Measurements from ENCODE around the gene ZNF587B. TPM values are rescaled to one million over a fixed set of nuclear protein-coding genes. Genes with fewer than 3 reads are reported as not detected.
A peak's percentile ranks its signal among the peaks of the same experiment; 100 is the strongest.
"Not testable (repeated sequence)": the region's sequence is repeated elsewhere in the genome, so short reads cannot be mapped to it uniquely, and the experiment has no call there.

Gene ZNF587B
- total RNA-seq, 1 experiment from 2014 or later = 8.3 TPM

DNA sequence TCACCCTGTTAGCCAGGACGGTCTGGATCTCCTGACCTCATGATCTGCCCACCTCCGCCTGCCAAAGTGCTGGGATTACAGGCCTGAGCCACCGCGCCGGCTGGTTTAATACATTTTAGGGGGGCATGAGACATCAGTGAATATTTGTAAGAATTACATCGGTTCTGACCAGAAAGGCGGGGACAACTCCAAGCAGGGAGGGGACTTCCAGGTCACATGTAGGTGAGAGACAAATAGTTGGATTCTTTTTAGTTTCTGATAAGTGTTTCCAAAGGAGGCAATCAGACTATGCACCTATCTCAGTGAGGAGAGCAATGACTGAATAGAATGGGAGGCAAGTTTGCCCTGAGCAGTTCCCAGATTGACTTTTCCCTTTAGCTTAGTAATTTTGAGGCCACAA lies 11.7 kb upstream of the ZNF587B start:
- DNase-seq (ENCODE audit: low read depth) = no peak

DNA sequence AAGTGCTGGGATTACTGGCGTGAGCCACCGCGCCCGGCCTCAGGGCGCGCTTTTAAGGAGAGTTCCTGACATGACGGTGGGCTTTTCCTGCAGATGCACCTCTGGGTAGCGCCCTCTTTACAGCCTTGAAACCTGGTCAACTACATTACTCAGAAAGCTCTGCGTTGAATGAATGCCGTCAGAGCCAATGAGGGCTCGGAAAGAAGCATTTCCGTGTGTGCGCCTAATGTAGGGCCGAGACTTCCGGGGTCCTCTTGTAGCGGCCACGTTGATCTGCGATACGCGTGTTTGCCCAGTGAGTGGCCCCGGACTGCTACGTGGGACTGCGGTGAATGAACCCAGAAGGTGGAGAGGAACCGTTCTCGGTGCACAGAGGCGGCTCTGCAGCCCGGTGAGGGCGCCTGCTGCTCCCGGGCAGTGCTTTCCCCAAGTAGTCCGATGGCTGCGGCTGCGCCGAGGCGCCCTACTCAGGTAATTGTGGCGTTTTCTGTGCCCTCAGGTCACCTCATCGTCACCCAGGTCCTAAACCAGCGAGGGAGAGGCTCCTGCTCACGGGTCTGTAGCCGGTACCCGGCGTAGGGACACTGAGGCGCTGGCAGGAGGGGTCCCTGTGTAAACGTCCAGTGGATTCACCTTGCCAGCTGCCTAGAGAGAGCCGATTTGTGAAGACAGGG lies 10.5 kb upstream of the ZNF587B start:
- peak; percentile 96 for DNase-seq (ENCODE audit: low read depth)

DNA sequence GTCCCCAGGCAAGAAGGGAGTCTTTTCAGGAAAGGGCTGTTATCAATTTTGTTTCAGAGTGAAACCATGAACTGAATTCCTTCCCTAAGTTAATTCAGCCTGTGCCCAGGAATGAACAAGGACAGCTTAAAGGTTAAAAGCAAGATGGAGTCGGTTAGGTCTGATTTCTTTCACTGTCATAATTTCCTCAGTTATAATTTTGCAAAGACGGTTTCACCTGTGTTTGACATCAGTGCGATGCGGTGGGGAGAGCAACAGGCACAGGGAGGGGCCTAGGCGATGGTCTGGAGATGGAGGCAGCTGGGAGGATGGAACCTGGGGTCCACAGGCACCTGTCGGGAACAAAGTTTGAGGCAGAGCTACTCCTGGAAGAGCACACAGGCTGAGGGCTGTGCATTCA lies 9.5 kb upstream of the ZNF587B start:
- no peak for DNase-seq (ENCODE audit: low read depth)

DNA sequence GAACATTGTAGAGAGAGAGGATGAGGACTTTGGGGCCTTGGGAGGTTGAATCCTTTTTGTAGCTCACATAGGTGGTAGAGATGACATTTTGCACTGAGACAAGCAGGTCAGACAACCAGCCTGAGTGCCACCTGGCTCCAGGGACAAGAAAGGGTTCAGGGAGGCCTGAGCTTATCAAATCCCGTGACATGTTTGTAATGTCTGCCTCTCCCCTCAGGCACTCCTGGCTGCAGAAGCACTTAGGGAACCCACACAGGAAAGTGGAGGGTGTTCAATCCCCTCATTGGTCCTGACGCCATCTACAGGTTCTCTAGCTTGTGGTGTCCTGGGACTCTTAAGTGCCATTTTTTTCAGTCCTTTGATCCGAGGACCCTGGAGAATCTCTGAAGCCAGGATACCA lies 9.0 kb upstream of the ZNF587B start:
- not testable (repeated sequence) for DNase-seq (ENCODE audit: low read depth)

DNA sequence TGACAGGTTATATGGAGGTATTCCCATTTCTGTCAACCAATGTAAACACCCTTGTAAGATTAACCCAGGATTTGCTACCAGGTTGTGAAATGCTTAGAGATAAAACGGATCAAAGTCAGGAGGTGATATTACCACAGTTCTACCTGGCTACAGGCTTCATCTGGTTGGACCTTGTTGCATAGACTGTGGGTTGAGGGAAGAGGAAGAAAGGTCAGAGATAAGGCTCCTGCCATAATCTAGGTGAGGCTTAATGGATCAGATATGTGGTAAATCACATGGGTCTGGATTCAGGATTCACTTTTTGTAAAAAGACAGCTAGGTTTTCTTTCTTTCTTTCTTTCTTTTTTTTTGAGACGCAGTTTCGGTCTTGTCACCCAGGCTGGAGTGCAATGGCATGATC lies 8.6 kb upstream of the ZNF587B start:
- not testable (repeated sequence) for DNase-seq (ENCODE audit: low read depth)

DNA sequence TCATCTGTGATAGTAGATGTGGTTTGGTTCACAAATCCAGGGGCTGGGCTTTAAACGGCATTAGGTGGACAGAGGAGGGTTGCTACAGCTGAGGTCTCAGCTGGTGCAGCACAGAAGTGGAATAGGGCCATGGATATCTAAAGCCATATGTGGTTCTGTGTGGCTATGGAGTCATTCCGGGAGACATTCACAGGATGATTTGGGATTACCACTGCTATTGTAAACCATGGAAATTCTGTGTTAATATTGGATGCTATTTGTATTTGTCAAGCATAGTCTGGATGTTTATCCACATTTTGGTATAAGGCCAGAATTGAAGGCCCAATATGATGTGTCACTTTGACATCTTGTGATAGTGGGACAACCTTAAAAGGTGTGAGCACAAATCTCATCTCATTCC lies 6.9 kb upstream of the ZNF587B start:
- DNase-seq (ENCODE audit: low read depth) = not testable (repeated sequence)

DNA sequence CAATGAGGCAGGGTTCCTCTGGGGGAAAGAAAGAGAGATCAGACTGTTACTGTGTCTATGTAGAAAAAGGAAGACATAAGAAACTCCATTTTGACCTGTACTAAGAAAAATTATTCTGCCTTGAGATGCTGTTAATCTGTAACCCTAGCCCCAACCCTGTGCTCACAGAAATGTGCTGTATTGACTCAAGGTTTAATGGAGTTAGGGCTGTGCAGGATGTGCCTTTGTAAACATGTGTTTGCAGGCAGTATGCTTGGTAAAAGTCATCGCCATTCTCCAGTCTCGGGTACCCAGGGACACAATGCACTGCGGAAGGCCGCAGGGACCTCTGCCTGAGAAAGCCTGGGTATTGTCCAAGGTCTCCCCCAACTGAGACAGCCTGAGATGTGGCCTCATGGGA lies 6.5 kb upstream of the ZNF587B start:
- DNase-seq (ENCODE audit: low read depth) = not testable (repeated sequence)

DNA sequence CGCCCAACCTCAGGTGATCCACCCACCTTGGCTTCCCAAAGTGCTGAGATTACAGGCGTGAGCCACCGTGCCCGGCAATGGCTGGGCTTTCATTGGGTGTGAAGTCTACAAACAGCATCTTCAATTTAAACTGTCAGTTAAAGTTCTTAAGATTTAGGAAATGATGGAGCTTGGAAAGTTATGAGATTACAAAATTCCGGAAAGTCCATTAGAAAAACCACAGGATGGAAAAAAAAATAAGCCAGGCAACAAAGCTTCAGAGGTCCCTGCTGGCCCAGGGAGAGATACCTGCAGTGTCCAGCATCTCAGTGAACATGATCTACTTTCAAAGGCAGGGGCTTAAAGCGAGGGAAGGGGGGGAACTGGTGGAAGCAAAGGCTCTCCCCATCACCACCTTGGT lies 4.6 kb upstream of the ZNF587B start:
- DNase-seq (ENCODE audit: low read depth) = no peak

DNA sequence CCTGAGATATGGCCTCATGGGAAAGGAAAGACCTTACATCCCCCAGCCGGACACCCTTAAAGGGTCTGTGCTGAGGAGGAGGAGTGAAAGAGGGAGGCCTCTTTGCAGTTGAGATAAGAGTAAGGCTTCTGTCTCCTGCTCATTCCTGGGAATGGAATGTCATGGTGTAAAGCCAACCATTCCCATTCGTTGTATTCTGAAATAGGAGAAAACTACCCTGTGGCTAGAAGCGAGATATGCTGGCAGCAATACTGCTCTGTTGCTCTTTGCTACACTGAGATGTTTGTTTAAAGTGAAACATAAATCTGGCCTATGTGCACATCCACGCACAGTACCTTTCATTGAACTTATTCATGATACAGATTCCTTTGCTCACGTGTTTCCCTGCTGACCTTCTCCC lies 783 bp upstream of the ZNF587B start:
- DNase-seq (ENCODE audit: low read depth) = no peak

DNA sequence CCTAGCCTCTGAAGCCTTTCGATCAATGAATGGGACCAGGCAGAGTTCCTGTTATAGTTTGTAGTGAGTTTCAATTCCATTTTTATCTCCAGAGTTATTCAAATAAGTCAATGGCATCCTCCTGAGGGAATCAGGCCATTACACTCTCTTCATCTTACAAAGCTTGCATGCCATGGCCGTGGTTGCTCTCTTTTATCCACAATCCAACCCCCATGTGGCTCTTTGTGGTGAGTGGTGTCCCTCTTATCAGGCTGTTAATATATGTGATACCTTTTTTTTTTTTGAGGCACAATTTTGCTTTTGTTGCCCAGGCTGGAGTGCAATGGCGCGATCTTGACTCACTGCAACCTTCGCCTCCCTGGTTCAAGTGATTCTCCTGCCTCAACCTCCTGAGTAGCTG lies 6.9 kb downstream of the ZNF587B start:
- not testable (repeated sequence) for DNase-seq (ENCODE audit: low read depth)

DNA sequence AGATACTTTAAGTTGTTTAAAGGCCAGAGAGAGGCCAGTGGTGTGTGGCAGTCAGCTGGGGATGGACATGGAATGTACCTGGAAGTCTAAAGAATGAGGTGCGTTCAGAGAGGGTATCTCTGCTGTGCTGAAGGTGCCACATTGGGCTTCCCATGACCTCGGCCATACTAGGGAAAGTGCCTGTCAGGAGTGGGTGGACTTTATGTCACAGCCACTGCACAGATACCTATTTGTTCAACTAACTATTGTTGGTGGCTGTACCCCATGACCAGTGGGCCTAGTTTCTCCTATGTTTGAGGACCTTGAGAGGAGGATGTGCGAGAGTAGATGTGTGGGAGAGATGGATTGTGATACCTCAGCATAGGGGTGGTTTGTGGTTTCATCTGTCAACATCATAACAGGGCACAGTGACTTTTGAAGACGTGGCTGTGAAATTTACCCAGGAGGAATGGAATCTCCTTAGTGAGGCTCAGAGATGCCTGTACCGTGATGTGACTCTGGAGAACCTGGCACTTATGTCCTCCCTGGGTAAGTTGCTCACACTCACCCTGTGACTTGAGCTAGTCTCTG lies 8.6 kb downstream of the ZNF587B start:
- DNase-seq (ENCODE audit: low read depth) = not testable (repeated sequence)

DNA sequence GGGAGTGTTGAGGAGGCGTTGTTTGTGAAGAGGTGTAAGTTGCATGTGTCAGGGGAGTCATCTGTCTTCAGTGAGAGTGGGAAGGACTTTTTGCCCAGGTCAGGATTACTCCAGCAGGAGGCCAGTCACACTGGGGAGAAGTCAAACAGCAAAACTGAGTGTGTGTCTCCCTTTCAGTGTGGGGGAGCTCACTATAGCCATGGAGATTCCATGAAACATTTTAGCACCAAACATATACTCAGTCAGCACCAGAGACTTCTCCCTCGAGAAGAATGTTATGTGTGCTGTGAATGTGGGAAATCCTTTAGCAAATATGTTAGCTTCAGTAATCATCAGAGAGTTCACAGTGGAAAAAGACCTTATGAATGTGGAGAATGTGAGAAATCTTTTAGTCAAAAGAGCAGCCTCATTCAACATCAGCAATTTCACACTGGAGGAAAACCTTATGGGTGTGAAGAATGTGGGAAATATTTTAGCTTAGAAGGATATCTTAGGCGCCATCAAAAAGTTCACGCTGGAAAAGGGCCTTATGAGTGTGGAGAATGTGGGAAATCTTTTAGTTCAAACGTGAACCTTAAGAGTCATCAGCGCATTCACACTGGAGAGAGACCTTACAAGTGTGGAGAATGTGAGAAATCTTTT lies 11.1 kb downstream of the ZNF587B start:
- no peak for DNase-seq (ENCODE audit: low read depth)

DNA sequence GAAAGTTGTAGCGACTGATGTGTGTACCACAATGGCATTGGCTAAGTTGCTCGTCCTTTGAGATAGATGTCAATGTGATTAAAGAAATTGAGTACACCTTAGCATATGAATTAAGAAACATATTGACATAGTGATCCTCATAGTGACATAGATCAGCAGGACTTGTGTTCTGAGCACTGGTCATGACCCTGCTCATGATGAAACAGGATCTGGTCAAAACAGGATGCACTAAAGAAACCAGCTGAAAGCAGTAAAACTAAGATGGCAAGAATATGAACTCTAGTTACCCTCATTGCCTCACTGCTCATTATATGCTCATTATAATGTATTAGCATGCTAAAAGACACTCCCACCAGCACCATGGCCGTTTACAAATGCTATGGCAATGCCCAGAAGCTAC lies 17.1 kb downstream of the ZNF587B start:
- DNase-seq (ENCODE audit: low read depth) = not testable (repeated sequence)

DNA sequence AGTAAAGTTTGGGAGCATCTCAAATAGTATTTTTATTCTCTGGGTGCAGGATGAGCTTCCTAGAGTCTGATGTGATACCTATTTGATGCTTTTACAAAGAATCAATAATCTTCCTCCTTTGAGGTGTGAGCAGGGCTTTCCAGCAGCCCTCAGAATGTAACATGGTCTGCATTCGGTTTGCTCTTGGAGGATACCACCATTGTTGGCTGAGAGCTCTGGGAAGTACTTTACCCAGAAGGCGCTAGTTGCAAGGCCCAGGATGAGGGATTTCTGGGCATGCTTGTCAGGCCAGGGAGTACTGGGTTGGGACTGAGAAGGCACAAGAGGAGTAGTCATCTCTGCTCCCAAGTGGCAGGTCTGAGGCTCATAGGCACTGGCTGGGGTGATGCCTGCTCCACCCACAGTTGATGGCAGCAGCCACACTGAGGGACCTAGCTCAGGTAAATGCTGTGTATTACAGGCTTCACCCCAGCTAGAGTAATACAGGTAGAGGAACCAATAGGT lies 19.1 kb downstream of the ZNF587B start:
- not testable (repeated sequence) for DNase-seq (ENCODE audit: low read depth)

DNA sequence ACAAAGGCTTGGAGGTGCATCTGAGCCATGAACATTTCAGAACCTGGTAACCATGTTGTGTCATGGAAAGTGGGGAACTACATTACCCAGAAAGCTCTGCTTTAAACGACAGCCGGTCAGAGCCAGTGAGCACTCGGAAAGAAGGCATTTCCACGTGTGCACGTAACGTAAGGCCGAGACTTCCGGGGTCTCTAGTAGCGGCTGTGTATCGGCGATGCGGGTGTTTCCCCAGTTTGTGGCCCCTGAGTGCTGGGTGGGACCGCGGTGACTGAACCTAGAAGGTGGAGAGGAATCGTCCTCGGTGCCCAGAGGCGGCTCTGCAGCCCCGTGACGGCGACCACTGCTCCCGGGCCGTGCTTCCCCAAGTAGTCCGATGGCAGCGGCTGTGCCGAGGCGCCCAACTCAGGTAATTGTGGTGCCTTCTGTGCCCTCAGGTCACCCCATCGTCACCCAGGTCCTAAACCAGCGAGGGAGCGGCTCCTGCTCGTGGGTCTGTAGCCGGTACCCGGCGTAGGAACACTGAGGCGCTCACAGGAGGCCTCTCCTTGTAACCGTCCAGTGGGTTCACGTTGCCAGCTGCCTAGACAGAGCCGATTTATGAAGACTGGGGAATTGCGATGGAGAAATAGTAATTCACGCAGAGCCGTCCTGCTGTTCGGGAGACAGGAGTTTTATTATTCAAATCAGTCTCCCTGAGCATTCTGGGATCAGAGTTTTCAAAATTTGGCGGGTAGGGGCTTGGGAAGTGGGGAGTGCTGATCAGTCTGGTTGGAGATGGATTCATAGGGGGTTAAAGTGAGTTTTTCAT lies 19.8 kb downstream of the ZNF587B start, which contains the start of gene ZNF587:
ZNF587 (plus strand) TSS at position 194 of the 808 bp plus-strand sequence; CDS start at position 374, 180 bp downstream.
- peak; percentile 86 for DNase-seq (ENCODE audit: low read depth)

DNA sequence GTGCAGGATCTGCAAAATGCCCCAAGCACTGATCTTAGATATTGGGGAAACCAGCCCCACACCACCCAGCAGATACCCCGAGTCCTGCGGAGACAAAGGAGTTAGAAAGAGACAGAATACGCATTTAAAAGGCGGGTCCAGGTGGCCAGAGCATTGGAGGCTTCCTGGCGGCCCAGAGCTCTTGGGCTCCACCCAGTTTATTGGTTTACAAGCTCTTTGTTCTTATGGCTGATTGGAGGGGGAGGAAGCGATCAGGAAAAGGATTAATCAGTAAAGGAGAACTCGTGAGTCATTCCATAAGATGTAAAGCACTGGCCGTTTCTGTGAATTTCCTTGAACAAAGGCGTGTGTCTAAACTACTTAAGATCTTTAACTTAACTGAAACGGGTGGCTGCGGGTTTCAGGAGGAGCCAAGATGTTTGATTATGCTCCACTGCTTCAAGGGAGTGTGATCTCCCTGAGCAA lies 20.5 kb downstream of the ZNF587B start:
- DNase-seq (ENCODE audit: low read depth) = no peak

DNA sequence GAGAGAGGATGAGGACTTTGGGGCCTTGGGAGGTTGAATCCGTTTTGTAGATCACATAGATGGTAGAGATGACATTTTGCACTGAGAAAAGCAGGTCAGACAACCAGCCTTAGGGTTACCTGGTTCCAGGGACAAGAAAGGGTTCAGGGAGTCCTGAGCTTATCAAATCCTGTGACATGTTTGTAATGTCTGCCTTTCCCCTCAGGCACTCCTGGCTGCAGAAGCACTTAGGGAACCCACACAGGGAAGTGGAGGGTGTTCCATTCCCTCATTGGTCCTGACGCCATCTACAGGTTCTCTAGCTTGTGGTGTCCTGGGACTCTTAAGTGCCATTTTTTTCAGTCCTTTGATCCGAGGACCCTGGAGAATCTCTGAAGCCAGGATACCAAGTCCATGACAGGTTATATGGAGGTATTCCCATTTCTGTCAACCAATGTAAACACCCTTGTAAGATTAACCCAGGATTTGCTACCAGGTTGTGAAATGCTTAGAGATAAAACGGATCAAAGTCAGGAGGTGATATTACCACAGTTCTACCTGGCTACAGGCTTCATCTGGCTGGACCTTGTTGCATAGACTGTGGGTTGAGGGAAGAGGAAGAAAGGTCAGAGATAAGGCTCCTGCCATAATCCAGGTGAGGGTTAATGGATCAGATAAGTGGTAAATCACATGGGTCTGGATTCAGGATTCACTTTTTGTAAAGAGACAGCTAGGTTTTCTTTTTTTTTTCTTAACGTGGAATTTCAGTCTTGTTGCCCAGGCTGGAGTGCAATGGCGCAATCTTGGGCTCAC lies 21.9 kb downstream of the ZNF587B start:
- not testable (repeated sequence) for DNase-seq (ENCODE audit: low read depth)

DNA sequence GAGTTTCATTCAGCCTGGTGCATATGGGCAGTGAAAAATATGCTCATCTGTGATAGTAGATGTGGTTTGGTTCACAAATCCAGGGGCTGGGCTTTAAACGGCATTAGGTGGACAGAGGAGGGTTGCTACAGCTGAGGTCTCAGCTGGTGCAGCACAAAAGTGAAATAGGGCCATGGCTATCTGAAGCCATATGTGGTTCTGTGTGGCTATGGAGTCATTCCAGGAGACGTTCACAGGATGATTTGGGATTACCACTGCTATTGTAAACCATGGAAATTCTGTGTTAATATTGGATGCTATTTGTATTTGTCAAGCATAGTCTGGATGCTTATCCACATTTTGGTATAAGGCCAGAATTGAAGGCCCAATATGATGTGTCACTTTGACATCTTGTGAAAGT lies 24.0 kb downstream of the ZNF587B start:
- not testable (repeated sequence) for DNase-seq (ENCODE audit: low read depth)

DNA sequence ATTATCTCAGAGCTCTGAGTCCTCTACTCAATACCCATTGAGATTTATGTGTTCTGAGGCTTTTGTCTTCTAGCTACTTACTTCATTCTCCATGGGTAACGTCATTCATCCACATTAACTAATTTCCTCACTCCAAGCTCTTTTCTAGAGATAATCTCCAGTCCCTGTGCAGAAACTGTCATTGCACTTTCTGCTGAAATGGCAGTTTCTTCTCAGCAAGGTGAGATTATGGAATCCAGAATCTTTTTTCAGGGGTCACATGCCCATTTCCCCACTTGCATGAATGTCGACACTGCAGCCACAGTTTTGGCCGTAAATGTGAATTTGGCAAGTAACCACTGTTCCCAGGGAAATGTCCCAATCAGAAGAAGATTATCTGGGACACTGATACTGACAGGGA lies 32.3 kb downstream of the ZNF587B start:
- not testable (repeated sequence) for DNase-seq (ENCODE audit: low read depth)

DNA sequence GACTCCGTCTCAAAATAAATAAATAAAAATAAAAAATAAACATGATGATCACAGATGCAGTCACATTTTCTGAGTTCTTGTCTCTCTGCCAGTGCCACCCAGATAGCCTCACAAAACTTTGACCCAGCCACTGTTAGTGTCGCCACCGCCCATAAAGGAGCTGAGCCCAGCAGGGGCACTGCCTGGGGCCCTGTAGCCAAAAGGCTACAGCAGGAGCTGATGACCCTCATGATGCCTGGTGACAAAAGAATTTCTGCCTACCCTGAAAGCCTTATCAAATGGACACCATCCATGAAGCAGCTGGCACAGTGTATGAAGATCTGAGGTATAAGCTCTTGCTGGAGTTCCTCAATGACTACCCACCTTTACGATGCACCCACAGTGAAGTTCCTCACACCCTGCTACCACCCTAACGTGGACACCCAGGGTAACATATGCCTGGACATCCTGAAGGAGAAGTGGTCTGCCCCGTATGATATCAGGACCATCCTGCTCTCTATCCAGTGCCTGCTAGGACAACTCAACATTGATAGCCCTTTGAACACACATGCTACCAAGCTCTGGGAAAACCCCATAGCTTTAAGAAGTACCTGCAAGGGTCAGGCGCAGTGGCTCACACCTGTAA lies 37.9 kb downstream of the ZNF587B start:
- DNase-seq (ENCODE audit: low read depth) = no peak

DNA sequence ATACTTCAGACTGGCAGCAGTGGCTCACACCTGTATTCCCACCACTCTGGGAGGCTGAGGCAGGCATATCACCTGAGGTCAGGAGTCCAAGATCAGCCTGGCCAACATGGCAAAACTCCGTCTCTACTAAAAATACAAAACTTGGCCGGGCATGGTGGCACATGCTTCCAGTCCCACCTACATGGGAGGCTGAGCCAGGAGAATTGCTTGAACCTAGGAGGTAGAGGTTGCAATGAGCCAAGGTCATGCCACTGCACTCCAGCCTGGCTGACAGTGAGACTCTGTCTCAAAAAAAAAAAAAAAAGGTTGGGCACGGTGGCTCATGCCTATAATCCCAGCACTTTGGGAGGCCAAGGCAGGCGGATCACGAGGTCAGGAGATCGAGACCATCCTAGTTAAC lies 39.6 kb downstream of the ZNF587B start:
- not testable (repeated sequence) for DNase-seq (ENCODE audit: low read depth)

Data from M059J (cell line).